Tongue (tissue), 2 donors: ENCODE results near the gene WDFY3. TPM values are rescaled to one million over a fixed set of nuclear protein-coding genes. Genes with fewer than 3 reads are reported as not detected.
"Not testable (repeated sequence)": the region's sequence is repeated elsewhere in the genome, so short reads cannot be mapped to it uniquely, and the experiment has no call there.

Experiments
- DNase-seq: peaks from one replicate; pipeline ENCODE4 v3.0.0-alpha.2; 2015
- total RNA-seq: library from RNA; depleted of rRNA; stranded (reverse); fragments of >200 nt; gene quantifications from one replicate; pipeline ENCODE4 v1.2.3, GENCODE V29; 2014

WDFY3 gene
- total RNA-seq, 1 donor from 2014 or later, result 112 TPM

DNA sequence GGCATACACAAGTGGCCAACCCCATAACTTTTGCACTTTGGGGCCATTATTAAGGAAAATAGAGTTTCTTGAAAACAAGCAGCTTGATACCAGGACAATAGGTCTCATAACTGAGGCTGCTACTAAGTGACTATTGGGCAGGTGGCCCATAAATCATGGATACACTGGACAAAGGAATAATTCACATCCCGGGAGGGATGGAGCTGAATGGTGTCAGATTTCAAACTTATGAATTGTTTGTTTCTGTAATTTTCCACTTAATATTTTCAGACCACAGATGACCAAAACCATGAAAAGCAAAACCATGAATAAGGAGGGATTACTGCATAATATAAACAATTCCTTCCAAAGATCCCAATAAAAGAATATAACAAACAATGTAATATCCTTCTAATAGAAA is 114.4 kb downstream of the WDFY3 start:
- peak; percentile 17 for DNase-seq

DNA sequence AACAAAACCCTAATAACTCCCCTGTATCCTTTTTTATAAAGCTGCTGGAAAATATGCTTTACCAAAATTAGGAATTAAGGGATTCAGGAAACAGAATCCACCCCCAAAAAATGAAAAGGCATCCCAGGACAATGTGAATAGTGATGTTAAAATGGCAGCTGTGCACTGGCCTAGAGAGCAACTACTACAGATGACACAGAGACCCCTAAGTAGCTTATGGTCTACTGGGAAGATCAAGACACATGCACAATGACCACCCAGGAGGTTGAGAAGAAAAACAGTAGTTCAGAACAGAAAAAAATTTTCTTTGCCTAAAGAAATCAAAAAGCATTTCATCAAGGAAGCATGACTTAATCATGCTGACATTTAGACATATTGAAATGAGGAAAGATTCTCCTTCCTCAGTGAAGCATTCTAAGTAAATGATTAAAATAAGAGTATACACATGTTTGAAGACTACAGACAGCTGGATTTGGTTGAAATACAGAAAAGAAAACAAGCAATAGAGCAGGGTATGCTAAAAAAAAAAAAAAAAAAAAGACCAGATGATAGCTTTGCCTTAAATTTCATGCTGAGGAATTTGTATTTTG is 117.3 kb downstream of the WDFY3 start:
- no peak for DNase-seq

DNA sequence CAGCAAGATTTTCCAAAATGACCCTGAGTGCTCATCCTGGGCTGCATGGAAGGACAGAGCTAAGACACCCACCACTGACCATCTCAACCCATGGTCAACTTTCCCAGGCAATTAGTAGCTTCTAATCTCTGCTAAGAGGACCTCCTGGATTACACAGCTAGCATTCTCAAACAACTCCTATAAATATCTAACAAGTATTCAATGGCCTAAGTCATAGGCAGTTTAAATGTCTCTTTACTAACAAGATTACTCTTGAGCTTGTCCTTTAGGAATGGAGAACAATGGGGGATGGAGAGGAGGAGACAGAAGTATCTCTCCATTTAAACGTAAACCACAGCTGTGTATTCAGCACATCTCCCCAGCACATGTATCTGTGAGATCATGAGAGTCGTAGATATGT is 118.1 kb downstream of the WDFY3 start:
- DNase-seq, result no peak

DNA sequence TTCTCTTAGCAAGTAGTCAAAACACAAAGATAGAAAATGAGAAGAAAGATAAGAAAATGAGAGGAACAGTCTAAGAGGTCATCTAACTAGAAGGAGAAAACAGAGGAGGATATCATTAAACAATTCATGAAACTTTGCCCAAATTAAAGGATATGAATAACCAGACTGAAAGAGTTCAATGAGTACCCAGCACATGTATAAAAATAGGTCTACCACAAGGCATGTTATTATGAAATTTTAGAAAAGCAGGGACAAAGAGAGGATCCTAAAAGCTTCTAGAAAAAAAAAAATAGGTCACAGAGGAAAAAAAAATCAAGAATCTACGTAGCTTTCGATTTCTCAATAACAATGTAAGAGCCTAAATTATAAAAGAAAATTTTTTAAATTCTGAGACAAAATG is 118.5 kb downstream of the WDFY3 start:
- DNase-seq, result no peak

DNA sequence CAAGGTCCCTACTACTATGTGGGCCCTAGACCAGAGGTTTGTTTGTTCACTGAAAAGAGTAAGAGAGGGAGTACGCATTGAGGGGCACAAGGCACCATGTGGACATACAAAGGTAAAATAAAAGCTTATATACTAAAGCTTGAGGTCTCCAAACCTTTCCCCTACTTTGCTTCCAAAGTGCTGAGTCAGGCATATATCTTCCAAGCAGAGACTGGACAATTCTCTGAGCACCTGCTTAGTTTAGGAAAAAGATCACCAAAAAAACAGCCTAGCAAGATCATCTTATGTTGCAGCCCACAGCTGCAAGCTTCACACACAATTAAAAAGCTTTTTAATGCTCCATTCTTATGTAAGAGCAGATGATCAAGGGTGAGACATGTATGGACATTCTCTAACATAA is 119.5 kb downstream of the WDFY3 start:
- DNase-seq, result no peak

DNA sequence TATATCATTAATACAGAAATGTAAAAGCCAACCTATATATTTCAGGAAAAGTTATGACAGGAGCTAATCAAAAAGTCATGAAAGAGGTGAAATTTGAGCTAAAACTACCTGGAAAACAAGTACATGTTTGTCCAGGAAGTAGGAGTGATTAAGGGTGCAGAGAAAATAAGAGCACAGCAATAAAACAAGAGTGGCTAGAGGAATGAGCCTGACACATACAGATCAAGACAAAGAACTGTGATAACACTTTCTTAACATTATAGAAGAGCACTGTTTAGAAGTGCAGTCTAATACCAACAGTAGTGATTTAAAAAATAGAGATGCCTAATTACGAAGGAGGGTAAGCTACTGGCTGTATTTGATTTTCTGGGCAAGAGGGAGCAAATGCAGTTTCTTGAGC is 125.1 kb downstream of the WDFY3 start:
- DNase-seq, result no peak

DNA sequence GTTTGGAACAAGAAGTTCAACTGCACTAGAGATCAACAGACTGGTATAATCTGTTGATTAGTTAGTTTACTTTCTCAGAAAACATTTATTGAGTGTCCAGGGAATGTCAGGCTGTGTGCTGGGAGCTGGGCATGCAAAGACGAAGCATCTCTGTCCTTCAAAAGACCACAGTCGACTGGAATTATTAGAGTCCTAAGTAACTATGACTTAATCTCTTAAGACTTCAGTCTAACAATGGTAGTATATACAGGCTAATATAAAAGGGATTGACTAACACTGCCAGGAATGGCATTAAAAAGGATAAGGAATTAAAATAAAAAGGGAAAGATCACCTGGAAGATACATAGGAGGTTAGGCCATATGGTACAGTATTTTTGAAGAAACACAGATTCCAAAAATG is 128.7 kb downstream of the WDFY3 start:
- DNase-seq, result no peak

DNA sequence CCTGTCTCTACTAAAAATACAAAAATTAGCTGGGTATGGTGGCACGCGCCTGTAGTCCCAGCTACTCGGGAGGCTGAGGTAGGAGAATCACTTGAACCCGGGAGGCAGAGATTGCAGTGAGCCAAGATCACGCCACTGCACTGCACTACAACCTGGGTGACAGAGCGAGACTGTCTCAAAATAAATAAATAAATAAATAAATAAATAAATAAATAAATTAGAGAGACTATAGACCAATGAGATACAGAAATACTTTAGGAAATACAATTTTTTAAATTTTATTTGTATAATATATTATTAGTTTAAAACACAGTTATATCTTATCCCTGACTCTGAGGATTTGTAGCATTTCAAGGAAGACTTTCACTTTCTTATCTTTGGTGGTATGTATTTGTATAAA is 136.9 kb downstream of the WDFY3 start:
- not testable (repeated sequence) for DNase-seq

DNA sequence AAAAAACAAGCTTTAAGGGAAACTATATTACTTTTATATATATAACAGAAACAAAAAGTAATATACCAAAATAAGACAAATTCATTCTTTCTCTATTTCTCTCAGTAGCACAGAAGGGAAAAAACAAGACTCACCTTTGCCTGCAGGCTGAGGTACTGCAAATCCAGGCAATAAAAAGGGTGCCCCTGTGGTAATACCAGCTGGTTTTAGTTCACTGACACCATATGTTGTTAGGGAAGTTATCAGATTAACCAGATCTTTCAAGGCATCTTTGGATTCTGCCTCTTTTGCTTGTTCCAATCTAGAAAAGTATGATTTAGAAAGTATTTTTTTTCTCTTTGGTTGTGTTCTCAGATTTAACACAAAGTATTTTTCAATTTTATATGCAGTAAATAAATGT is 139.8 kb downstream of the WDFY3 start:
- DNase-seq, result no peak

DNA sequence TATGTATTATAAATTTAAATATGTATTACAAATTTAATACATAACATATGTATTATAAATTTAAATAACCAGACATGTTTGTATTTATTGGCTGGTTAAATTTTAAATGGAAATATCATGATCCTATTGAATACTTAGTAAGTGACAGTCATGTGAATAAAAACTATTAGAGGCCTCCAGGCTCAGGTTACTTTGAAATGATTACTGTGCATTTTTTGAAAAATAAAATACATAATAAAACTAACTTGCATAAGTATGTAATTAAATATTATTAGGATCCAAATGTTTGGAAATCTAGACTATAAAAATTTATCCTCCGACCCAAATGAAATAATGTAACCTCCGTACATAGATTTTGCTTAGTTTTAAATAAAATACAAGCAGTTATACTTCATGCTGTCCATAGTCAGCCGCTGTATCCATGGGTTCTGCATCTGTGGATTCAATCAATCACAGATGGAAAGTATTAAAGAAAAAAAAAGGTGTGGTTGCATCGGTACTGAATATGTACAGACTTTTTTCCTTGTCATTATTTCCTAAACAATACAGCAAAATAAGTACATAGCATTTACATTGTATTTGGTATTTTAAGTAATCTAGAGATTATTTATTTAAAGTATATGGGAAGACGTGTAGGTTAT is 140.7 kb downstream of the WDFY3 start:
- DNase-seq, result no peak

DNA sequence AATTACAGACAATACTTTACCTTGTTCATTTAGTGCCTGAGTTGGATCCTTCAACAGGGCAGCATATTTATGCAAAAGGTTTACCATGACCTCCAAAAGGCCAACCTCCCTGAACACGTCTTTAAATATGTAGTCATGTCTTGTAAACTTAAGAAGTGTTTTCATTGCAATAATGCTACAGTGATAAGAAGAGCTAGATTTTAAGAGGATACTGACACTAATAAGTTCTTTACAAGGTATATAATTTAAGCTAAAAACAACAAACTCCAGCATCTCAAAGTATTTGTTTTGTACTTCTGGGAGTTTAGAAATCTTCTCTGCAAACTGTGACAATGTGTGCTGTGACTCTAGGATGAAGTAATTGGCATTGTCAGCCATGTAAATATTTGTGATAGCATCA is 145.4 kb downstream of the WDFY3 start:
- no peak for DNase-seq

DNA sequence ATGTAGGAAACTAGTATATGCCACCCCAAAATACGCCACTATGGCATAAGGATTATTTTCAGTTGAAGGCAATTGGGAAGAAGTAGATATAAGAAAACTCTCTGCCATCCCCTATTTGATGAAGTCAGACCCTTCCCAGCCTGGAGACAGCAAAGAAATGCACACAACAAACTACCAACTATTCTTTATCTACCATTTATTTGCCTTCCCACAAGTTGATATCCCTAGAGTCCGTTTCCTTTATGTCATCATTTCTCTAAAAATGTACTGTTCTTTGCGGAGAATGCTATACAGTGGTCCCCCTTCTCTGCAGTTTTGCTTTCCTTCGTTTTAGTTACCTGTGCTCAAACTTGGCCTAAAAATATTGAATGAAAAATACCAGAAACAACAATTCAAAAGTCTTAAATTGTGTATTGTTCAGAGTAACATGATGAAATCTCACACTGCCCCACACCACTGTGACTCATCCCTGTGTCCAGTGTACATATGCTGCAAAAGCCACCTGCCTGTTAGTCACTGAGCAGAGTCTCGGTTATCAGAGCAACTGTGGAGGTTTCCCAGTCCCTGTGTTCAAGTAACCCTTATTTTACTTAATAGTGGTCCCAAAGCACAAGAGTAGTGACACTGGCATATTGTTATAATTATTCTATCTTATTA is 152.3 kb downstream of the WDFY3 start:
- DNase-seq, result no peak

DNA sequence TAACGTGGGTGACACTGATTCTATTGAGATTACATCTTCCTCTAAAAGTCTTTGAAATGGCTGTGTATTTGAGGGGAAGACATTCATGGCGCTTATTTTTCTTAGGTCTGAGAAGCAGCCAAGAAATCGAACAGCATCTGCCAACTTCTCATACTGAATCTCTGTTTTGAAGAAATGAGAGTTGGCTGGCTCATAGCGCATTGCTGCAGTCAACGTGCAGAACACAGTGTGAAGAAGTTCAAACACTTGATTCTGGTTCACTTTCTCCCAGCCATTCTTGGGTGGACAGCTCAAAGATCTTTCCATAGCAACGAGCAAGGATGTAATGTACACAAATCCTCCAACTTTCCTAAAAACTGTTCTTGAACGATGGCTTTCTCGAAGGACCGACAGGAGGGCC is 156.5 kb downstream of the WDFY3 start:
- DNase-seq, result no peak

DNA sequence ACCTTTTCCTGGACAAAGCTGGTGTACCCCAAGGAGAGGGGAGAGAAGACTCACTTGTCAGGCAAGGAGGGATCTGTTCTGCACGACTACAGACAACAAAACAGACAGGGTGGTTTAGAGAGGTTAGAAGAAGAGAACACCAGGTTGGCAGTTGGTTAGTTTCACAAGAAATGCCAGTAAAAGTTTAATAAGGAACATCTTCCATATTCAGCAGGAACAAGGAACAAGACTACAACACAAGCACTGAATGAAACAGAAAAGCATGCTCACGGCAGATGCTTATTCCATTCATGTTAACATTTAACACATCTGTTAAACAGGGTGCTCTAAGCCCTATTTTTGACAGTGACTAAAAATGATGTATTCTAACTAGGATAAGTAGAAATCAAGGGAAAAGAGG is 158.2 kb downstream of the WDFY3 start:
- DNase-seq, result no peak

DNA sequence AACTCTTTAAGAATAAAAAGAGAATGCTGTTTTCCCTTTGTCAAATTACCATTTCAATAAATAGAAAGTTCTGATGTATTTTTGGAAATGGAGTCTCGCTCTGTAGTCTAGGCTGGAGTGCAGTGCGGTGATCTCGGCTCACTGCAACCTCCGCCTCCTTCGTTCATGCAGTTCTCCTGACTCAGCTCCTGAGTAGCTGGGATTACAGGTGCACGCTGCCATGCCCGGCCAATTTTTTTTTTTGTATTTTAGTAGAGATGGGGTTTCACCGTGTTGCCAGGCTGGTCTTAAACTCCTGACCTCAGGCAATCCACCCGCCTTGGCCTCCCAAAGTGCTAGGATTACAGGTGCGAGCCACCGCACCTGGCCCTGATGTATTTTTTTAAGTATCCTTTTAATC is 159.9 kb downstream of the WDFY3 start:
- DNase-seq, result not testable (repeated sequence)

DNA sequence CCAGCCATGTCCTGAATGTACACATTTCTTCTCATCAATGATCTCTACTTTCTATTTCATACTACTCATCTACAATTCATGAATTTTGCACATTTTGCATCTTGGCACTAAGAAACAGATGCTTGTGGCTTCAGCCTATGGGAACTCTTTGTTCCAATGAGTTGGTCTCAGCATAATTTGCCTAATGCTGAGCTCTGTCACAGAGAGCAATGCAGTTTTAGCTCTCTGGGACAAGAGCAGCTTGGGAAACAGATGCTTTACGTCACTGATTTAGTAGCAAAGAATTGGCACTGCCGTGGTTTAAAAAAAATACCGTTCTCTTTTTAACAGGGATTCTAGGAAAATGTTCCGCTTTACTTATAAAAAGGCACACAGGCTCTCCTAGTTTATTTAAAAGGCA is 162.4 kb downstream of the WDFY3 start:
- DNase-seq, result peak; percentile 66

DNA sequence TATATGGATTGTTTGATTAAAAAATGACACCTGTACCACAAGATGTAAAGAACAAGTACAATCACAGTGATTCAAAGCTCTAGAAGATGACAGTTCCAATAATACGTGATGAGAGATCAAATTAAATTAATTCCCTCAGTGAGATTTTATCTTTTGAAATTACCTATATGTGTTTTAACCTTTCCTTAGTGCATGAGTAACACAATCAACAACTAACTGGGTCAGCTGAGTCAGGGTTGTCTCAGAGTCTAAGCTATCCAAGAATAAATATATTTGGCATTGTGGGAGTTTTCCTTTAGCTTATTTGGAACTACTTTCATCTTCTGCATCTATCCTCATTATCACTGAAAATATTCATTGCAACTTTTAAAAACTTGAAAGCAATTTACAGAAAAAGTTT is 162.8 kb downstream of the WDFY3 start:
- no peak for DNase-seq

DNA sequence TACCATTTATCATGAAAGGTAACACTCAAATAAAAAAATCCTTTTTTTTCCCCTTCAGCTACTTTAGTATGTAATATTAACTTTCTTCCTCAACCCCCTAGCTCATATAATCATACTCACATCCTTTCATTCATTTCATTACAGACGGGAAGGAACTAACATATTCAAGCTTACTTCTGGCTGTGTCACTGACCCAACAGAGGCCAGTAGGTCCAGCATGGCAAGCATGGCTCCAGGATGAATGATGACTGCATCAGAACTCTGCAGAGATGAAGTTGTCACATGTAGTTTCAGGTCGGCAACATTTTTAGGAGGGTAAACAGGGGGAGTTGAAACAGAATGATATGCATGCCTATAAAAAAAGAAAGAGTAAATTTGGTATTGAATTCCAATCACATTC is 163.4 kb downstream of the WDFY3 start:
- no peak for DNase-seq

DNA sequence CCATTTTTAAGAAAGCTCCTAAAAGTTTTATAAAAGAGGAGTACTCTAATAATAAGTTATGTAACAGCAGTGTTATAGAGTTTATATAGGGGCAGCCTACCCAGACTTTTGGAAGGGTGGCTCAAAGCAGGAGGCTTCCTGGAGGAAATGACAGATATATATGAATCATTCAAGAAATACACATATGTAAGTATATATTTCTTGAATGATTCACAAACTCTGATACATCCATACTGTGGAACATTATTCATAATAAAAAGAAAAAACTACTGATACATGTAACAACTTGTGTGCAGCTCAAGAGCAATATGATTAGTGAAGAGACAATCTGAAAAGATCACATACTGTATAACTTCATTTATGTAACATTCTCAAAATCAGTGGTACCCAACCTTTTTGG is 166.2 kb downstream of the WDFY3 start:
- DNase-seq, result no peak

DNA sequence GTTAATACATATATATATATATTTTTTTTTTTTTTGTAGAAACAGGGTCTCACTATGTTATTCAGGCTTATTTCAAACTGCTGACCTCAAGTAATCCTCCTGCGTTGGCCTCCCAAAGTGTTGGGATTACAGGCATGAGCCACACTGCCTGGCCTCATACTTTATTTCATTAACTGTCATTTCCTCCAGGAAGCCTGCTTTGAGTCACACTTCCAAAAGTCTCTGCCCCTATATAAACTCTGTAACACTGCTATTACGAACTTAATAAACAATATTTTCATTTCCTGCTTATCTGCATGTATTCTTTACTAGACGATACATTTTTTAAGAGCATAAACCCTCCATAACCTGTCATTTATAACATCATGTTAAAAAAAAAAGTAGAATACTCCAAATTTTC is 167.2 kb downstream of the WDFY3 start:
- no peak for DNase-seq

DNA sequence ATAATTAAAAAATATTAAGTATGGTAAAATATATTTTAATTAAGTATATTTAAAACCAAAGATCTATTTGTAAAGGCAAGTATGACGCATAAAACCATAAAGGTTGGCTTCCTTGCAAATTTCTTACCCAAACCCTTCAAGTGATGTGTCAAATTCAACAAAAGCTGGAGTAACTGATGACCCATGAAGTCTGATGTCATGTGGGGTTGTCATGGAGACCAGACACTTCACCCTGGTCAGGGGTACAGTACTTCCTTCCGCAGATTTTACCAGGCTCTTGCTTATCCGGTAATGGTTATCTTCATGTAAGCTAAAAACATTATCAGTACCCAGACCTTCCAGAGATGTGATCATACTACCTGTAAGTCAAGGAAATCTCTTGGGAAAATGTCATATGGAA is 170.1 kb downstream of the WDFY3 start:
- no peak for DNase-seq

DNA sequence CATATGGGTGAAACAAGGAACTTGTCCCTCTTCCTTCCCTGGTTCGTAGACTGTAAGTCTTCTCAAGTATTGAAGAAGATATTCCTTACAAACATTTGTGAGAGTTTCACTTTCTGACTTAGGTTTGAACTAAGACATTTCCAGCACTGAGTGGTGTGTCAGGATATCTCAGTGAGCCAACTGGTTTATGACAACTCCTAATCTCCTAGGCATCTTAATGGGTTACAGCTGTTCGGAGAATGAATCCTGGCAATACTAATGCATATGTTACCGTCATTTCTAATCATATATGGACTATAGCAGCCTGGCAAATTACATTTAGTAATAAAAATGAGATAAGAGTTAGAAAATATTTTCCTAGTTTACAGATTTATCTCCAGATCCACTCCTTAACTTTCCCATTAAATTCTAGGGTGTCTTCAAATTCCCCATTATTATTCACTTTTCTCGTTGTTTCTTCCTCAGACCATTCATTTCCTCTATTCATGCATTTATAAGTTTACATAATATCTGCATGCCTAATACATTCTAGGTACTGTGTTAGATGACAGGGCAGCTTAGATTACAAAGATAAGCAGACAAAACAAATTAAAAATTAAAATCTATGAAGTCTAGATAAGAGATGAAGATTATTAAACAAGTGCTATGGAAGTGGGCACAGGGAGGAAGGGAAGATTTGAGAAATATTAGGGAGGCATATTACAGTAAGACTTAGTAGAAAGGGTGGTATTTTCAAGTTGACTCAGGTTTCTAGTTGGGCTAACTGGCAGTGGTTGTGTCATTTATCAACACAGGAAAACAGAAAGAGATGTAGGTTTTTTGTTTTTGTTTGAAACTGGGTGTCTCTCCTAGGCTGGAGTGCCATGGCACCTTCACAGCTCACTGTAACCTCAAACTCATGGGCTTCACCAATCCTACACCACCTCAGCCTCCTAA is 173.9 kb downstream of the WDFY3 start:
- peak; percentile 78 for DNase-seq
